ENCODE measurements around the gene MAPK11. TPM values are rescaled to one million over a fixed set of nuclear protein-coding genes. Genes with fewer than 3 reads are reported as not detected.
A peak's percentile ranks its signal among the peaks of the same experiment; 100 is the strongest.

The MAPK11 gene
- total and polyA plus RNA-seq, 7 donors = 0.23 to 7.3 (median 2.9) TPM

- no peak overlapping the region for H3K27ac ChIP-seq
- H3K9me3 ChIP-seq = no peaks in the 10 kb centered on the region
- peaks cover 0 to 14% (median 3%) of the 10 kb centered on the region in 4 donors for H3K36me3 ChIP-seq
- no peak for DNase-seq
- peaks cover 0 to 70% (median 48%) of the 10 kb centered on the region in 4 donors for H3K4me1 ChIP-seq
- TF ChIP-seq, protein P1, sequence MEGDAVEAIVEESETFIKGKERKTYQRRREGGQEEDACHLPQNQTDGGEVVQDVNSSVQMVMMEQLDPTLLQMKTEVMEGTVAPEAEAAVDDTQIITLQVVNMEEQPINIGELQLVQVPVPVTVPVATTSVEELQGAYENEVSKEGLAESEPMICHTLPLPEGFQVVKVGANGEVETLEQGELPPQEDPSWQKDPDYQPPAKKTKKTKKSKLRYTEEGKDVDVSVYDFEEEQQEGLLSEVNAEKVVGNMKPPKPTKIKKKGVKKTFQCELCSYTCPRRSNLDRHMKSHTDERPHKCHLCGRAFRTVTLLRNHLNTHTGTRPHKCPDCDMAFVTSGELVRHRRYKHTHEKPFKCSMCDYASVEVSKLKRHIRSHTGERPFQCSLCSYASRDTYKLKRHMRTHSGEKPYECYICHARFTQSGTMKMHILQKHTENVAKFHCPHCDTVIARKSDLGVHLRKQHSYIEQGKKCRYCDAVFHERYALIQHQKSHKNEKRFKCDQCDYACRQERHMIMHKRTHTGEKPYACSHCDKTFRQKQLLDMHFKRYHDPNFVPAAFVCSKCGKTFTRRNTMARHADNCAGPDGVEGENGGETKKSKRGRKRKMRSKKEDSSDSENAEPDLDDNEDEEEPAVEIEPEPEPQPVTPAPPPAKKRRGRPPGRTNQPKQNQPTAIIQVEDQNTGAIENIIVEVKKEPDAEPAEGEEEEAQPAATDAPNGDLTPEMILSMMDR (IDR thresholded peaks at IDR 0.05) = no peak
- WGBS, 2 donors = 25 to 51% methylated on average over 16 of the region's 16 CpGs
- intact Hi-C loops (cut with DNase I) = loop anchor here (2.0 to 5.0 kb wide), 2 partner anchors 55 to 280 kb away; partner anchors contain the start of gene SCO2
- H3K27me3 ChIP-seq = no peaks in the 10 kb centered on the region
- no peak overlapping the region for H3K4me3 ChIP-seq
Measured at GRCh38 chr22:50247748-50248147, 22.4 kb downstream of the MAPK11 start.

DNA sequence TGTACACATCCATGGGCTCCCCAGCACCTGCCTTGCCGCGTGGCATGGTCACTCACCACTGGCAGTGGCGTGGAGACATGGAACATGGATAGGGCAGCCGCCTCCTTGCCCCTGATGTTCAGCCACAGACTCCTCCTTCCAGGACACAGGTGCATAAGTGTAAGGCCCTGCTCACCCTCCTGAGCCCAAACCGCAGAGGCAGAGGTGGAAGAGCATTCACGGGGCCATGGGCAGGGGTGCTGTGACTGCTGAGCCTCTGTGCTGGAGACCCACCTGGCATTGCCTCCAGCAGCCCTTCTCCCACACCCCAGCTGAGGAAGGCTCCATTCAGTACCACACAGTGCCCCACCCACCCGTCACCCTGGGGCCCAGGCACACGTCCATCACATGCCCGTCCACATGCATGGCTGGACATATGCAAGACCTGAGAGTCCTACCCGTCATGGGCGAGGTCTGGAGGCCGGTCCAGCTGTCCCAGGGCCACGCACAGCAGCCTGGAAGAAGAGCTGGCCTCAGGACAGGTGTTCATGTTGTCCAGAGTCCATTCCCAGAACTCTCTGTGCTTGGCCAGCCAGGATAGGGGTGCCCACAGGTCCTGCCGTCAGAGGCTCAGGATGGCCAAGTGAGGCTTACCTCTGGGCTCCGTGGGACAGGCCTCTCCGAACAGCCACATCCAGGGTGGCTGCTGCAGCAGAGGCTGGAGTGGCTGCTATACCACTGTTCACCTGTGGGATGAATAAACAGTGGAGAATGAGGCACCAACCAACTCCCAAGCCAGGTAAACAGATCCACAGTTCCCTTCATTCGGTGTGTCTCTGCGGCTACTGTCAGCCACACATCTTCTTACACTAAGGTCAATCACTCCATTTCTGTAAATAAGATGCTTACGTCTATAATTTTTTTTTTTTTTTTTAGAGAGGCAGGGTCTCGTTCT is 23.7 kb downstream of the MAPK11 start:
- H3K27me3 ChIP-seq = no peaks in the 10 kb centered on the region
- peak overlapping the region in 1 of 4 donors; percentile 92 for H3K27ac ChIP-seq
- intact Hi-C loops (cut with DNase I) = loop anchor here (2.0 to 5.0 kb wide), 2 partner anchors 56 to 281 kb away; partner anchors contain the start of gene SCO2
- DNase-seq = no peak
- no peak overlapping the region for H3K4me3 ChIP-seq
- WGBS, 2 donors = 88% methylated on average over 20 of the region's 20 CpGs
- no peaks in the 10 kb centered on the region for H3K9me3 ChIP-seq
- peaks cover 0 to 14% (median 3%) of the 10 kb centered on the region in 4 donors for H3K36me3 ChIP-seq
- TF ChIP-seq, protein P1 (IDR thresholded peaks at IDR 0.05) = no peak
- TF ChIP-seq POLR2AphosphoS5 (IDR thresholded peaks at IDR 0.05) = no peak
- no peak for TF ChIP-seq EP300 (IDR thresholded peaks at IDR 0.05)
- no peak for TF ChIP-seq POLR2A (IDR thresholded peaks at IDR 0.05)
- H3K4me1 ChIP-seq = peaks cover 3 to 74% (median 54%) of the 10 kb centered on the region in 4 donors

GRCh38 chr22:50245214-50246072 is 24.7 kb downstream of the MAPK11 start:
- 11 to 15% methylated on average over 53 of the region's 53 CpGs for WGBS, 2 donors
- TF ChIP-seq POLR2A (IDR thresholded peaks at IDR 0.05) (no peak), EP300 (IDR thresholded peaks at IDR 0.05) (no peak), POLR2AphosphoS5 (IDR thresholded peaks at IDR 0.05) (no peak)
- TF ChIP-seq, protein P1 (IDR thresholded peaks at IDR 0.05) = no peak
- Histone ChIP-seq H3K36me3 (peaks cover 0 to 14% (median 3%) of the 10 kb centered on the region in 4 donors), H3K4me1 (peaks cover 3 to 74% (median 54%) of the 10 kb centered on the region in 4 donors), H3K27ac (peak overlapping the region; percentile 92 to 97 (median 96)), H3K9me3 (no peaks in the 10 kb centered on the region), H3K27me3 (no peaks in the 10 kb centered on the region), H3K4me3 (peak overlapping the region; percentile 84 to 94 (median 89))
- DNase-seq = no peak
- intact Hi-C loops (cut with DNase I) = loop anchor here (2.0 to 5.0 kb wide), 2 partner anchors 57 to 282 kb away; partner anchors contain the start of gene SCO2

DNA sequence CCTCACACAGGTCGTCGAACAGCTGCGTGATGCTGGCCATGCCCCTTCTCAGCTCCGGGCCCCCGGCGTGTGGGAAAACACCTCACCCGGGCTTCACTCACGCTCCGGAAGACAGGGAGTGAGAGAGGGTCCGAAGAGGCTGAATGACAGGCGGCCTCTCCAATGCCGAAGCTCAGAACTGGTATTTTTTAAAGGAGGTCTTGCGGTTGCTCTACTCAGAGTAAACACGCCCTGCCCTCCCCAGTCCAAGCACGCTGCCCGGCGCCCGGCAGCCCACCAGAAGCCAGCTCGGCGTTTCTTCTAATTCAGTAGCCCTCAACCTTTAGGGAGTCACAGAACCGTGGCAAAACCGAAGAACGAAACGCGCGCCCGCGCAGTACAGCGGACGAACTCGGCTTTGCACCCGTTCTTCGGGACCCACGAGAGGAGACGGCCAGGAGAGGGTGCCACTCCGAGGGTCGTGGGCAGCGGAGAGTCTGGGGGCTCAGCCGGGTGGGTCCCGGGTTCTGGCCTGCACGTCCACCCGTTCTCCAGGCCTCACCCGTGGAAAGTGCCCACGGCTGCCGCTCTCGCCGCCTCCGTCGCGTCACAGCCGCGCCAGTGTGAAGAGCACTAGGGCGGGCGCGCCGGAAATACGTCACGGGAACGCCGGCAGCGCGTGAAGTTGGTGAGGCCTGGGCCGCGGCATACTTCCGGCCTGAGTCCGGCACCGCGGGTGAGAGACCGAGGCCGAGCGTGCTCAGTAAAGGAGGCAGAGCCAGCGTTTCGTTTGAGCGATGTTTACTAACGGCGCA is 25.6 kb downstream of the MAPK11 start, which contains the start of gene TUBGCP6:
TUBGCP6 (minus strand) TSS at position 604 of the 794 bp plus-strand sequence; CDS start at position 40, 564 bp downstream.
- intact Hi-C loops (cut with DNase I) = loop anchor here (5.0 kb wide), 3 partner anchors 263 to 383 kb away; partner anchors contain the start of genes ARSA, LMF2, NCAPH2 and SCO2
- H3K27ac ChIP-seq = peak within 1 kb of the TSS; percentile 92 to 97 (median 96)
- peaks cover 3 to 67% (median 46%) of the 10 kb centered on the region in 4 donors for H3K4me1 ChIP-seq
- H3K4me3 ChIP-seq = peak within 1 kb of the TSS; percentile 84 to 94 (median 89)
- no peaks in the 10 kb centered on the region for H3K27me3 ChIP-seq
- peaks cover 5 to 20% (median 8%) of the 10 kb centered on the region in 4 donors for H3K36me3 ChIP-seq
- WGBS, 2 donors = 0% methylated on average over 76 of the region's 76 CpGs
- DNase-seq = peak; percentile 98
- H3K9me3 ChIP-seq = no peaks in the 10 kb centered on the region
- TF ChIP-seq POLR2A (IDR thresholded peaks at IDR 0.05) (peak; percentile 83 to 87), EP300 (IDR thresholded peaks at IDR 0.05) (peak in 1 of 4 donors; percentile 73), POLR2AphosphoS5 (IDR thresholded peaks at IDR 0.05) (peak; percentile 94 to 98 (median 96))
- TF ChIP-seq, protein P1 (IDR thresholded peaks at IDR 0.05) = peak in 3 of 4 experiments; percentile 18 to 29 (median 21)

Measured in sigmoid colon (tissue), 7 donors.